Measurements from ENCODE around the gene SLC2A4RG.

The SLC2A4RG gene

DNA sequence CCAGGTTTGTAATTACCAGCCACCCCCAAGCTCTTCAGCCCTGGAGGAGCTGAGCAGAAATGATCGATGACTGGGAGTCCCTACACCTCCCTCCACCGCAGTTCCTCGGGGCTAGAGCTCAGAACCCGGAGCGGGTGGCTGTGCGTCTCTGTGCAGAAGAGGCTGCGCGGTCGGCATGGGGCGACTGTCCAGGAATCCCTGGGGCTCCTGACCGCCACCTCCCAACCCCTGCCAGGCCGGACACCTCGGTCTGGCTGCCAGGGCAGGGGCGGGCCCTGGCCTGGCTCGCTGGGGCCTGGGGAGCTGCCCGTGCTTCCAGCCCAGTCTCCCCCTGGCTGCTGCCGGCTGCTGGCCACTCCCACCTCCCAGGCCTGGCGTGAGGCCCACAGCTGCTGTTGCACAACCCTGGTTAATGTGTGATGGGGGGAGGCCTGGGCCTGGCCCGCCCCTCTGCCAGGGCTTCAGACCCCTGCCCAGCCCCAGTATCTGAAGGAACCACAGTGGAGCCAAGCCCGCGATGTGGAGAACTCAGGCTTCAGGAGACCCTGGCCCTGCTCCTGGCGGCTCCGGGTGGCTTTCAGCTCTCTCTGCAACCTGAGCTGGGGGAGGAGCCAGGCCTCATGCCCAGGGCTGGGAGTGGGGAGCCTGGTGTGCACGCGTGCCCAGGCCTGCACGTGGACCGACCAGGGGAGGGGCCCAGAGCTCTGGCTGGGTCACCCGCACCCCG, 1.2 kb downstream of the SLC2A4RG start:
- peak; percentile 61 for DNase-seq (ENCODE audit: low read depth, low spot score)

- no peak for DNase-seq (ENCODE audit: low read depth, low spot score)
Observed at GRCh38 chr20:63741354-63741675, 1.7 kb downstream of the SLC2A4RG start.

DNA sequence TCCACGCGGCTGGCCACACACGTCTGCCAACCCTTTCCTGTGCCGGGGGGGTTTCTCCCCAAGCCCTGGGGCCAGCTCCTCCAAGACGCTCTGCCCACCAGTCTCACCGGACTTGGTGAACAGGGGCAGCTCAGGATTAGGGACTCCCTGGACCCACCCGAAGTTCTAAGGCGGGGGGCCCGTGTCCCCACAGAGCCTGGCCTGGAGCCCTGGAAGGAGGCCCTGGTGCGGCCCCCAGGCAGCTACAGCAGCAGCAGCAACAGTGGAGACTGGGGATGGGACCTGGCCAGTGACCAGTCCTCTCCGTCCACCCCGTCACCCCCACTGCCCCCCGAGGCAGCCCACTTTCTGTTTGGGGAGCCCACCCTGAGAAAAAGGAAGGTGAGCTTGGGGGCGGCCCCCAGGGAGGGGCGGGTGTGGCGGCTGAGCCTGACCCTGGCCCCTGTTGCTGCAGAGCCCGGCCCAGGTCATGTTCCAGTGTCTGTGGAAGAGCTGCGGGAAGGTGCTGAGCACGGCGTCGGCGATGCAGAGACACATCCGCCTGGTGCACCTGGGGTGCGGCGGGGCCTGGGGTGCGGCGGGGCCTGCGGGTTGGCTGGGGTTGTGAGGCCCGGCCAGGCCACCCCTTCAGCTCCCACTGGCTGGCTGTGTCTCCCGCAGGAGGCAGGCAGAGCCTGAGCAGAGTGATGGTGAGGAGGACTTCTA, 2.3 kb downstream of the SLC2A4RG start:
- DNase-seq (ENCODE audit: low read depth, low spot score): no peak

DNA sequence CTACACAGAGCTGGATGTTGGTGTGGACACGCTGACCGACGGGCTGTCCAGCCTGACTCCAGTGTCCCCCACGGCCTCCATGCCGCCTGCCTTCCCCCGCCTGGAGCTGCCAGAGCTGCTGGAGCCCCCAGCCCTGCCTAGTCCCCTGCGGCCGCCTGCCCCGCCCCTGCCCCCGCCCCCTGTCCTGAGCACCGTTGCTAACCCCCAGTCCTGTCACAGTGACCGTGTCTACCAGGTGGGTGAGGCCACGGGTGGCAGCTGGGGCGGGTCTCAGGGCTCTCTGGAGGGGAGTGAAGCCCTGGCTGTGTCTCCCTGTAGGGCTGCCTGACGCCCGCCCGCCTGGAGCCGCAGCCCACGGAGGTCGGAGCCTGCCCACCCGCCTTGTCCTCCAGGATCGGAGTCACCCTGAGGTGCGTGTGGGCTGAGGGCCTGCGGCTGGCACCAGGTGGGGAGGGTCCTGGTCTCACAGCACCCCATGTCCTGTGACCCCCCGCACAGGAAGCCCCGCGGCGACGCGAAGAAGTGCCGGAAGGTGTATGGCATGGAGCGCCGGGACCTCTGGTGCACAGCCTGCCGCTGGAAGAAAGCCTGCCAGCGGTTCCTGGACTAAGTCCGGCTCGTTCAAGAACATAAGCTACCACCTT, 2.9 kb downstream of the SLC2A4RG start:
- DNase-seq (ENCODE audit: low read depth, low spot score): no peak

GRCh38 chr20:63743210-63743970, 3.8 kb downstream of the SLC2A4RG start:
- DNase-seq (ENCODE audit: low read depth, low spot score): no peak

- DNase-seq (ENCODE audit: low read depth, low spot score): no peak
Observed at GRCh38 chr20:63744158-63744557, 4.6 kb downstream of the SLC2A4RG start.

GRCh38 chr20:63744574-63745423, 5.2 kb downstream of the SLC2A4RG start:
- DNase-seq (ENCODE audit: low read depth, low spot score): no peak

GRCh38 chr20:63745424-63745805, 5.8 kb downstream of the SLC2A4RG start:
- no peak for DNase-seq (ENCODE audit: low read depth, low spot score)

DNA sequence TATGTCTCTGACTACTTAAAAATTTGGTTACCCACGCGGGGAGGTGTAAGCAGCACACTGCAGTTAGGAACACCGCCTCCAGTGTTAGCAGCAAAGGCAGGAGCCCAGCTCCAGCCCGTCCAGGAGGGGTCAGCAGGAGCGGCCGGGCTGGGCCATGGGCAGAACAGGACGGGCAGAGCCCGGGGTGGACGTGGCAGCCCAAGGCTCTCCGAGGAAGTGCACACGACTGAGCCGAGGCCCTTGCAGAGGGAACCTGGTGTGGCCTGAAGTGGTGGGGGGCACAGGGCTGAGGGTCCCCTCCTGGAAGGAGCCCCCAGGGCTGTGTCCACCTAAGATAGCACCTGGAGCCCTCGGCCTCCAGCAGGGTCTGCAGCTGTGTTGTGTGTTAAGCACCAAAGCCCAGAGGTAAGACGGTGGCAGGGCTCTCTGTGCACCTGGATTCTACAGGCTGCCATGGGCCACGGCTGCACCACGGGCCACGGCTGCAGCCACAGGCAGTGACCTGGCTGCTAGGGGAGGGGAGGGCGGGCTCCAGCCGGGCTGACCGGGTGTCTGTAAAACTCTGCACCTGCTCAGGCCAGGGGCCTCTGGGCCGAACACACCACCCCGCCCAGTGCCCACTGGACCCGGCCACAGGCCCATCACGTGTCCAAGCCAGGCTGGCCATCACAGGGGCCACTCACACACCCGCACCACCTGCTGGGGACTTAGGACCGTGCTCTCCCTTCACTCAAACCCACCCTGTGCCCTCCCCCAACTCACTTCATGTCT, 6.6 kb downstream of the SLC2A4RG start:
- DNase-seq (ENCODE audit: low read depth, low spot score): no peak

DNA sequence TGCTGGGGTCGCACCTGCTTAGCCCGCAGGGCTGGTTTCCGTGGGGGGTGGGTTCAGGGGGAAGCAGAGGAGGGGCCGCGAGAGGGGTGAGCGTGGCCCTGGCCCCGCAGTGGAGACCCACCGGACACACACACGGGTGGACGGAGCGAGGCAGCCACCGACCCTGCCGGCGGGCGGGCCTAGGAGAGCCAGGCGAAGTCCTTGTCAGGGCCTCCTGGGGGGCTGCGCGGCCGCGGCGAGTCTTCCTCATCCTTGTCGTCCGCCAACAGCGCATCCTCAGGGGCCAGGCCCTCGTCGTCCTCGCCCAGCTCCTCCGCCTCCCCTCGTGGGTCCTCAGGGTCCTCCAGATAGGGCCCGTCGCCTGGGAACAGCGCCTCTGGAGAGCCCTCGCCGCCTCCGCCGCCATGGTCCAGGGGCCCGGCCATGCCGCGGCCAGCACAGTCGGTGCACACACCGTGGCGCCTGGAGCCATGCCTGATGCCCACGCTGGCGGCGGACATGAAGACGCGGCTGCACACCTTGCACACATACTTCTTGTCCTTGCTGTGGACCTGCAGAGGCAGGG, 7.3 kb downstream of the SLC2A4RG start:
- no peak for DNase-seq (ENCODE audit: low read depth, low spot score)

DNA sequence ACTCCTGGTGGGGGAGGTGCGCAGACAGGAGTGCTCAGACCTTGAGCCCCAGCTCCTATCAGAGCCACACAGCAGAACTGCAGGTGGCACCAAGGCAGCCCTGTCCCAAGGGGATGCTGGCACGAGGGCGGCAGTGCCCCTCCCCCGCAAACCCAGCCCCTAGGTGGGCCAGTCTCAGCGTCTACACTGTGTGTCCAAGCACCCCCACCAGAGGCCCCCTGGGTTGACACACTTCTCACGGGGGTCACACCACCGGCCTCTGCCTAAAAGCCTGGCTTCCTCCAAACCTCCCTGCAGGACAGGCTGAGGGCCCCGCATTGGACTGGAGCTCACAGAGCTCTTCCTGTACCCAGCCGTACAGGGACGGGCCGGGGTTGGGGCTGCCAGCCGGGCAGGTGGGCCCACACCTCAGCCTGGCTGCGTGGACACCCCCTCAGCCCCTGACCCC, 8.1 kb downstream of the SLC2A4RG start:
- no peak for DNase-seq (ENCODE audit: low read depth, low spot score)

GRCh38 chr20:63748070-63748933, 8.7 kb downstream of the SLC2A4RG start:
- DNase-seq (ENCODE audit: low read depth, low spot score): no peak

DNA sequence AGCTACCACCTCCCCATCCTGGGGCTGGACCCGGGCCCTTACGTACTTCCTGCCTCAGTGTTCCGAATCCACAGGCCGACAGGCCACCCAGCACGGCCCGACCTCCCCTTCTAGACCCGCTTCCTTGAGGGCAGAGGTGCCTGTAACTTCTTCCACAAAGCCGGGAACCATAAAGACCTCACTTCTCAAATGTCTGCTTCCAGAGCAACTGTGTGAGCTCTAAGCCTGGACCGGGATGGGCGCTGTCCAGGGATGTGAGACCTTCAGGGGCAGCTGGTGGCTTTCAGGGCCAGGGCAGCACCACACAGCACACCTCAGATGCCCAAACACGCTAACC, 9.3 kb downstream of the SLC2A4RG start:
- no peak for DNase-seq (ENCODE audit: low read depth, low spot score)

DNA sequence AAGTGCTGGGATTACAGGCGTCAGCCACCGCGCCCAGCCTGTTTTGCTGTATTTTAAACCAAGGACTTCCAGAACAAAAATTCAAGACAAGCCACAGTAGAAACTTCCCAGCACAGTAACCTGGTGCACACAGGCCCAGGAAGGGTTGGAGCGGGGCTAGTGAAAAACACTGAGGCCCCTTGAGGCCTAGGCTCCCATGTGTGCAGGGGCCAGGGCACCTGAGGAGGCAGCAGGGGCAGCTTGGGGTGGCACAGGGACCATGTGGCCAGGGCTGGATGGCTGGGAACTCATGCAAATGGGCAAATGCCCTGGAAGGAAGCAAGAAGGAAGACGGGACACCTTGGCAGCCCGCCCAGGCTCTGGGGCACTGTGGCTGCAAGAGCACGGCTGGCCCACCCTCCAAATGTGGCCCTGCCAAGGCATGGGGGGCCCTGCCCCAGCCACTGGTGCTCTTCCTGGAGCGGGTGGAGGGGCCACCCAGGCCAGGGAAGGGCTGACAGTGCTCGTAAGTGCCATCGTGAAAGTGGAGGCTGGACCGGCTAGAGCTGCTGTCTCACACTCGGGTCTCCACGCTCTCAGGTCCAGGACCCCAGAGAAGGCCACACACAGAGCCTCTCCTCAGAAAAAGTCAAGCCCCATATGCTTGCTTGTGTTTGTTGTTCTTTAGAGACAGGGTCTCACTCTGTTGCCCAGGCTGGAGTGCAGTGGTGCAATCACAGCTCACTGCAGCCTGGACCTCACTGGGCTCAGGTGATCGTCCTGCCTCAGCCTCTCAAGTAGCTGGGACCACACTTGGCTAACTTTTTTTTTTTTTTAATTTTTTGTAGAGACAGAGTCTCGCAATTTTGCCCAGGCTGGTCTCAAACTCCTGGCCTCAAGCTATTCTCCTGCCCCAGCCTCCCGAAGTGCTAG, 10.3 kb downstream of the SLC2A4RG start:
- no peak for DNase-seq (ENCODE audit: low read depth, low spot score)

- DNase-seq (ENCODE audit: low read depth, low spot score): no peak
Observed at GRCh38 chr20:63750807-63751470, 11.4 kb downstream of the SLC2A4RG start.

DNA sequence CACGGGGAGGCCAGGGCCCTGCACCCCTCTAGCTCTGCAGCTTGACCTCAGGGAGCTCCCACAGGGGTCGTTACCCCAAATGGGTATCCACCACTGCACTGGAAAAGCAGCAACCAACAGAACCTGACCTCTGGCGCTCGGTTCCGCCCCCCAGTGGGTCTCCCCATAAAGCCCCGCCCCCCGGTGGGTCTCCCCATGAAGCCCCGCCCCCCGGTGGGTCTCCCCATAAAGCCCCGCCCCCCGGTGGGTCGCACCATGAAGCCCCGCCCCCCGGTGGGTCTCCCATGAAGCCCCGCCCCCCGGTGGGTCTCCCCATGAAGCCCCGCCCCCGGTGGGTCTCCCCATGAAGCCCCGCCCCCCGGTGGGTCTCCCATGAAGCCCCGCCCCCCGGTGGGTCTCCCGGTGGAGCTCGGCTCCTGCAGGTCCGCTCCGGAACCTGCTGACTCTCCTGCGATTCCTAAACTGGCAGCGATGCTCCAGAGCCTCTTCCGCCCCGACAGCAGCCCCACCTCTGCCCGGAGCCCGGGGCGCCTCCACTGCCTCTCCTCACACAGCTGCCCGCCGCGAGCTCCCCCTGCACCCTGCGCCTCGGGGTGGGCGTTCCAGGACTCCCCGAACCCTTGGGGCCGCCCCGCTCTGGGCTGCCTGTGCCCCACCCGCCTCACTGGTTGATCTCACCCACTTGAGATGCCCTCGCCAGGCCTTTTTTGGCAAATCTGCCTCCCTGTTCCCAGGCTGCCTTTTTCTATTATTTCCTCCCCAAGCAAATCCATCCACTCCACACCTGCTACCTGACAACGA, 12.1 kb downstream of the SLC2A4RG start:
- no peak for DNase-seq (ENCODE audit: low read depth, low spot score)

Measured in brain pericyte (primary cell).